Loucy (cell line): ENCODE results near the gene GRIP2.

ENCODE experiments used
- H2AFZ ChIP-seq: fragments of 200-600 bp; sonication (generic); 2 replicates; pipeline ENCODE4 v1.6.0; 2016; ENCODE audit warnings: antibody characterized with exemption, mild to moderate bottlenecking, low read length, moderate library complexity
- H3F3A ChIP-seq: fragments of 200-600 bp; 2 replicates; pipeline ENCODE4 v1.6.0; 2016; ENCODE audit warnings: antibody characterized with exemption, low read depth, mild to moderate bottlenecking
- H3K27me3 ChIP-seq: fragments of 200-600 bp; sonication (generic); 2 replicates; pipeline ENCODE4 v1.6.1; 2014; ENCODE audit warnings: low read length, mild to moderate bottlenecking; ENCODE audit not compliant: insufficient read depth, poor library complexity, severe bottlenecking
- H3K36me3 ChIP-seq: fragments of 200-600 bp; sonication (generic); 2 replicates; pipeline ENCODE4 v1.6.1; 2016; ENCODE audit warnings: low read length; ENCODE audit not compliant: insufficient read depth
- H3K4me1 ChIP-seq: fragments of 200-600 bp; sonication (generic); 2 replicates; pipeline ENCODE4 v1.5.1; 2014; ENCODE audit warnings: low read length, mild to moderate bottlenecking; ENCODE audit not compliant: insufficient read depth, poor library complexity, severe bottlenecking
- H3K4me2 ChIP-seq: fragments of 200-600 bp; sonication (generic); 2 replicates; pipeline ENCODE4 v1.6.0; 2014; ENCODE audit warnings: antibody characterized with exemption, low read length, low read depth, mild to moderate bottlenecking; ENCODE audit not compliant: poor library complexity, severe bottlenecking
- H3K4me3 ChIP-seq: fragments of 200-600 bp; sonication (generic); 2 replicates; pipeline ENCODE4 v1.5.1; 2014; ENCODE audit warnings: low read length, mild to moderate bottlenecking, mixed read lengths; ENCODE audit not compliant: poor library complexity, severe bottlenecking
- H3K79me2 ChIP-seq: fragments of 200-600 bp; sonication (generic); 2 replicates; pipeline ENCODE4 v1.6.1; 2014; ENCODE audit warnings: low read length; ENCODE audit not compliant: insufficient read depth
- H3K9ac ChIP-seq: fragments of 200-600 bp; sonication (generic); 2 replicates; pipeline ENCODE4 v1.6.0; 2014; ENCODE audit warnings: mild to moderate bottlenecking, low read depth, low read length, moderate library complexity; ENCODE audit not compliant: poor library complexity, severe bottlenecking
- H3K9me2 ChIP-seq: fragments of 200-600 bp; sonication (generic); replicated peaks from 2 replicates; pipeline ENCODE4 v1.6.1; 2016; ENCODE audit warnings: low read depth, low read length, mixed read lengths
- H3K9me3 ChIP-seq: fragments of 200-600 bp; sonication (generic); 2 replicates; pipeline ENCODE4 v1.6.1; 2014; ENCODE audit warnings: mild to moderate bottlenecking, antibody characterized with exemption, low read length, low read depth; ENCODE audit not compliant: insufficient read depth
- H4K20me1 ChIP-seq: fragments of 200-600 bp; sonication (generic); 2 replicates; pipeline ENCODE4 v1.6.0; 2014; ENCODE audit warnings: antibody characterized with exemption, low read length, mild to moderate bottlenecking; ENCODE audit not compliant: insufficient read depth, poor library complexity, severe bottlenecking
- CTCF ChIP-seq: fragments of 200-600 bp; sonication (generic); conservative IDR thresholded peaks from 2 replicates; pipeline ENCODE4 v1.5.1; 2014; ENCODE audit warnings: mild to moderate bottlenecking, antibody characterized with exemption, low read length
- EZH2phosphoT487 ChIP-seq: fragments of 200-600 bp; IDR thresholded peaks from 2 replicates; pipeline ENCODE4 v1.6.1; 2018; ENCODE audit warnings: antibody characterized with exemption, mild to moderate bottlenecking, moderate library complexity, borderline replicate concordance

The GRIP2 gene

GRCh38 chr3:14525685-14526631 is 14.2 kb downstream of the GRIP2 start:
- H3K4me3 ChIP-seq = no peak overlapping the region
- no peak overlapping the region for H2AFZ ChIP-seq
- H3K4me1 ChIP-seq = no peaks in the 10 kb centered on the region
- H3F3A ChIP-seq = no peaks in the 10 kb centered on the region
- H3K4me2 ChIP-seq = no peak overlapping the region
- no peaks in the 10 kb centered on the region for H3K36me3 ChIP-seq
- H3K9ac ChIP-seq = no peak overlapping the region
- H4K20me1 ChIP-seq = no peaks in the 10 kb centered on the region
- TF ChIP-seq EZH2phosphoT487 (no peak), CTCF (no peak)
- H3K79me2 ChIP-seq = no peaks in the 10 kb centered on the region
- no peaks in the 10 kb centered on the region for H3K9me2 ChIP-seq
- no peaks in the 10 kb centered on the region for H3K27me3 ChIP-seq
- H3K9me3 ChIP-seq = no peaks in the 10 kb centered on the region

- no peak overlapping the region for H2AFZ ChIP-seq
- no peak overlapping the region for H3K4me2 ChIP-seq
- H4K20me1 ChIP-seq = no peaks in the 10 kb centered on the region
- H3K9me2 ChIP-seq = no peaks in the 10 kb centered on the region
- no peaks in the 10 kb centered on the region for H3K79me2 ChIP-seq
- no peak for TF ChIP-seq CTCF
- TF ChIP-seq EZH2phosphoT487 = no peak
- no peaks in the 10 kb centered on the region for H3F3A ChIP-seq
- no peak overlapping the region for H3K4me3 ChIP-seq
- H3K9ac ChIP-seq = no peak overlapping the region
- no peaks in the 10 kb centered on the region for H3K4me1 ChIP-seq
- no peaks in the 10 kb centered on the region for H3K36me3 ChIP-seq
- no peaks in the 10 kb centered on the region for H3K9me3 ChIP-seq
- H3K27me3 ChIP-seq = no peaks in the 10 kb centered on the region
Measured at GRCh38 chr3:14524920-14525660, 15.1 kb downstream of the GRIP2 start.

- Histone ChIP-seq H3K4me2 (no peak overlapping the region), H3K9me2 (no peaks in the 10 kb centered on the region), H2AFZ (no peak overlapping the region), H3K4me1 (no peaks in the 10 kb centered on the region), H3F3A (no peaks in the 10 kb centered on the region), H3K79me2 (no peaks in the 10 kb centered on the region), H3K27me3 (no peaks in the 10 kb centered on the region), H4K20me1 (no peaks in the 10 kb centered on the region), H3K9me3 (no peaks in the 10 kb centered on the region), H3K4me3 (no peak overlapping the region), H3K36me3 (no peaks in the 10 kb centered on the region), H3K9ac (no peak overlapping the region)
- TF ChIP-seq CTCF = no peak
- no peak for TF ChIP-seq EZH2phosphoT487
Measured at GRCh38 chr3:14524311-14524711, 15.8 kb downstream of the GRIP2 start.
